ENCODE results near the gene FGD3. TPM values are rescaled to one million over a fixed set of nuclear protein-coding genes. Genes with fewer than 3 reads are reported as not detected.

FGD3 gene
- total RNA-seq, 1 experiment from 2014 or later, result 89.0 TPM

GRCh38 chr9:92983984-92984589, 36.8 kb downstream of the FGD3 start:
- no peak overlapping the region for H3K27ac ChIP-seq
- H3K4me2 ChIP-seq, result no peak overlapping the region
- intact Hi-C loops (cut with micrococcal nuclease; ENCODE audit: unreplicated experiment), result no loop called here
- no peak overlapping the region for H3K4me3 ChIP-seq
- ChIA-PET CTCF (no interaction called here), POLR2A (ENCODE audit: unreplicated experiment) (no interaction called here)
- H3K36me3 ChIP-seq (ENCODE audit: low read depth), result peaks cover 69% of the 10 kb centered on the region
- TF ChIP-seq, protein P1, sequence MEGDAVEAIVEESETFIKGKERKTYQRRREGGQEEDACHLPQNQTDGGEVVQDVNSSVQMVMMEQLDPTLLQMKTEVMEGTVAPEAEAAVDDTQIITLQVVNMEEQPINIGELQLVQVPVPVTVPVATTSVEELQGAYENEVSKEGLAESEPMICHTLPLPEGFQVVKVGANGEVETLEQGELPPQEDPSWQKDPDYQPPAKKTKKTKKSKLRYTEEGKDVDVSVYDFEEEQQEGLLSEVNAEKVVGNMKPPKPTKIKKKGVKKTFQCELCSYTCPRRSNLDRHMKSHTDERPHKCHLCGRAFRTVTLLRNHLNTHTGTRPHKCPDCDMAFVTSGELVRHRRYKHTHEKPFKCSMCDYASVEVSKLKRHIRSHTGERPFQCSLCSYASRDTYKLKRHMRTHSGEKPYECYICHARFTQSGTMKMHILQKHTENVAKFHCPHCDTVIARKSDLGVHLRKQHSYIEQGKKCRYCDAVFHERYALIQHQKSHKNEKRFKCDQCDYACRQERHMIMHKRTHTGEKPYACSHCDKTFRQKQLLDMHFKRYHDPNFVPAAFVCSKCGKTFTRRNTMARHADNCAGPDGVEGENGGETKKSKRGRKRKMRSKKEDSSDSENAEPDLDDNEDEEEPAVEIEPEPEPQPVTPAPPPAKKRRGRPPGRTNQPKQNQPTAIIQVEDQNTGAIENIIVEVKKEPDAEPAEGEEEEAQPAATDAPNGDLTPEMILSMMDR (conservative IDR thresholded peaks at IDR 0.05), result no peak
- no peak for TF ChIP-seq EZH2 (IDR thresholded peaks at IDR 0.05; ENCODE audit: low read depth)
- no TSS peak for BruUV-seq (replicated peaks)
- H3K79me2 ChIP-seq (ENCODE audit: low read depth), result peaks cover 56% of the 10 kb centered on the region
- no peaks in the 10 kb centered on the region for H4K20me1 ChIP-seq (ENCODE audit: insufficient read depth)
- no peak for DNase-seq
- peaks cover 54% of the 10 kb centered on the region for H3K9me3 ChIP-seq (ENCODE audit: insufficient read depth, low read depth)
- no peaks in the 10 kb centered on the region for H3K9me2 ChIP-seq (ENCODE audit: insufficient read depth)
- peaks cover 40% of the 10 kb centered on the region for H3K4me1 ChIP-seq (replicated peaks; ENCODE audit: insufficient read depth)
- H2AFZ ChIP-seq, result no peak overlapping the region
- peaks cover 42% of the 10 kb centered on the region for H3F3A ChIP-seq (ENCODE audit: insufficient read depth, low read depth)
- H3K27me3 ChIP-seq (ENCODE audit: insufficient read depth, low read depth), result no peaks in the 10 kb centered on the region

GRCh38 chr9:92984976-92985375, 37.7 kb downstream of the FGD3 start:
- no peak overlapping the region for H3K4me2 ChIP-seq
- no peaks in the 10 kb centered on the region for H4K20me1 ChIP-seq (ENCODE audit: insufficient read depth)
- no peaks in the 10 kb centered on the region for H3K9me2 ChIP-seq (ENCODE audit: insufficient read depth)
- H3K9me3 ChIP-seq (ENCODE audit: insufficient read depth, low read depth), result peaks cover 46% of the 10 kb centered on the region
- H3K36me3 ChIP-seq (ENCODE audit: low read depth), result peaks cover 62% of the 10 kb centered on the region
- TF ChIP-seq, protein P1 (conservative IDR thresholded peaks at IDR 0.05), result no peak
- no peak for TF ChIP-seq EZH2 (IDR thresholded peaks at IDR 0.05; ENCODE audit: low read depth)
- no peaks in the 10 kb centered on the region for H3K27me3 ChIP-seq (ENCODE audit: insufficient read depth, low read depth)
- peaks cover 40% of the 10 kb centered on the region for H3K4me1 ChIP-seq (replicated peaks; ENCODE audit: insufficient read depth)
- H2AFZ ChIP-seq, result no peak overlapping the region
- no TSS peak for BruUV-seq (replicated peaks)
- DNase-seq, result no peak
- intact Hi-C loops (cut with micrococcal nuclease; ENCODE audit: unreplicated experiment), result no loop called here
- CTCF ChIA-PET, result no interaction called here
- no peak overlapping the region for H3K27ac ChIP-seq
- POLR2A ChIA-PET (ENCODE audit: unreplicated experiment), result no interaction called here
- H3F3A ChIP-seq (ENCODE audit: insufficient read depth, low read depth), result peaks cover 44% of the 10 kb centered on the region
- no peak overlapping the region for H3K4me3 ChIP-seq
- peaks cover 48% of the 10 kb centered on the region for H3K79me2 ChIP-seq (ENCODE audit: low read depth)

DNA sequence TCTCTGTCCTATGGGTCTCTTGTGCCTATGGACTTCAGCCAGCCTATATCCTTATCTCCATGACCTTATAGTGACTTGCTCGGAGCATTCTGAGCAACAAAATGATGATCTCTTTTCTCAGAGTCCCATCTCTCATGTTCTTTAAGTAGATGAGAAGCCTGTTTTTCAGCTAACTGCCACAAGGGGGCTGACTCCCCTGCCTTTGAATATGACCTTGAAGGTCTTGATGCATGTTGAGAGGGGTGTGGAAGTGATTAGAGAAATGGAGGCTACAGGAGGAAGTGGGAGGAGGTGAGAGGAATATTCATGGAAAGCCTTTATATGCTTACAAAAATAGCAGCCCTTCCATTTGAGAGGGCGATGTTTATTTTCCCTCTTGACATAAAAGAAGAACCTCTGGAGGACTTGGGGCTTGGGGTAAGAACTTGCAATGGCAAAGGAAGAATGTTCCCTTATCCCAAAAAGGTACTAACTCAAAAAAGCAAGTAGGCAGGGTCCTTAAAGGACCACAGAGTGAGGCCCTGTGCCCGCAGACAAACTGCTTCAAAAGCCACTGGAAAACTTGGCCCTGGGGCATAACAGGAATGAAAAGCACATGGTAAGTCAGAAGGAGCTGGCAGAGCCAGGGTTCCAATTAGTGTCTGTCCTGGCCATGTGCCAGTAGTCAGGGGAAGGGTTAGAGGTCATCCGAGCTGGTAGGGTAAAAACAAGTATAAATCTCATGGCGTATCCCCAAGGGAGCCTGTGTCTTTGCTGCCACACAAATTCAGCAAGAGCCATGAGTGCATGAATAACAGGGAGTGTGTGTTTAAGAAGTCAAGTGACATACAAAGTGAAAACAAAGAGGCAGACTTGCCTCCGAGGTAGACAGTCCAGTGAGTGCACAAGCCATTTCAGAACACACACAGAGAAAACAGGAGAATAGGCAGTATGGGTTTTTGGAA, 39.1 kb downstream of the FGD3 start:
- ChIA-PET CTCF (interaction anchor here (0.6 kb wide), 2 partner anchors 12 to 1631 kb away, joined by 3 read pairs; no protein-coding TSS in a partner anchor), POLR2A (ENCODE audit: unreplicated experiment) (no interaction called here)
- peaks cover 51% of the 10 kb centered on the region for H3K36me3 ChIP-seq (ENCODE audit: low read depth)
- intact Hi-C loops (cut with micrococcal nuclease; ENCODE audit: unreplicated experiment), result no loop called here
- H3K4me2 ChIP-seq, result no peak overlapping the region
- H4K20me1 ChIP-seq (ENCODE audit: insufficient read depth), result no peaks in the 10 kb centered on the region
- no peak overlapping the region for H2AFZ ChIP-seq
- no peak overlapping the region for H3K27ac ChIP-seq
- peaks cover 33% of the 10 kb centered on the region for H3K9me3 ChIP-seq (ENCODE audit: insufficient read depth, low read depth)
- no peaks in the 10 kb centered on the region for H3K9me2 ChIP-seq (ENCODE audit: insufficient read depth)
- DNase-seq, result no peak
- H3K27me3 ChIP-seq (ENCODE audit: insufficient read depth, low read depth), result no peaks in the 10 kb centered on the region
- peaks cover 41% of the 10 kb centered on the region for H3K4me1 ChIP-seq (replicated peaks; ENCODE audit: insufficient read depth)
- no peak overlapping the region for H3K4me3 ChIP-seq
- peaks cover 39% of the 10 kb centered on the region for H3F3A ChIP-seq (ENCODE audit: insufficient read depth, low read depth)
- no TSS peak for BruUV-seq (replicated peaks)
- TF ChIP-seq, protein P1 (conservative IDR thresholded peaks at IDR 0.05), result peak; percentile 68
- no peak for TF ChIP-seq EZH2 (IDR thresholded peaks at IDR 0.05; ENCODE audit: low read depth)
- peaks cover 48% of the 10 kb centered on the region for H3K79me2 ChIP-seq (ENCODE audit: low read depth)
